ENCODE measurements around the gene ABHD14A. TPM values are rescaled to one million over a fixed set of nuclear protein-coding genes. Genes with fewer than 3 reads are reported as not detected.
"Not testable (repeated sequence)": the region's sequence is repeated elsewhere in the genome, so short reads cannot be mapped to it uniquely, and the experiment has no call there.

Gene ABHD14A
- polyA plus RNA-seq, 1 of the 3 experiments (the other 2 are of a cell fraction), result 31.5 TPM

DNA sequence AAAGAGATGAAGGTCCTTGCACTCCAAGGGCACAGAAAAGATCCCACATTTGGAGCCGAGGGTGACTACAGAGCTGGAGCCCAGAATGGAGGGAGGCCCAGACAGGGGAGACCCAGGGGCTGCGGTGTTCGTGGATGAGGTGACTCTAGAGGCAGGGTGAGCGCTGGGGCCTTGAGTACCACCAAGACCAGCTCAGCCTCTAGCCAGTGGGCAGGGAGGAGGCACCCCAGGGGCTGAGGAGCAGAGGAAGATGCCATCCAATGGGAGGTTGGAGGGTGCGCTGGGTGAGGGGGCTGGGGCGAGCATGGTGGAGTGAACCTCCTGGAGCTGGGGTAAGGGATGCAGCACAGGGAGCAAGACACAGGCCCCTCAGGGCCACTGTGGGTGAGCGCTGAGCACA lies 46.4 kb upstream of the ABHD14A start (continued):
- TF ChIP-seq, protein P1, sequence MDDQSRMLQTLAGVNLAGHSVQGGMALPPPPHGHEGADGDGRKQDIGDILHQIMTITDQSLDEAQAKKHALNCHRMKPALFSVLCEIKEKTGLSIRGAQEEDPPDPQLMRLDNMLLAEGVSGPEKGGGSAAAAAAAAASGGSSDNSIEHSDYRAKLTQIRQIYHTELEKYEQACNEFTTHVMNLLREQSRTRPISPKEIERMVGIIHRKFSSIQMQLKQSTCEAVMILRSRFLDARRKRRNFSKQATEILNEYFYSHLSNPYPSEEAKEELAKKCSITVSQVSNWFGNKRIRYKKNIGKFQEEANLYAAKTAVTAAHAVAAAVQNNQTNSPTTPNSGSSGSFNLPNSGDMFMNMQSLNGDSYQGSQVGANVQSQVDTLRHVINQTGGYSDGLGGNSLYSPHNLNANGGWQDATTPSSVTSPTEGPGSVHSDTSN (IDR thresholded peaks at IDR 0.05), result no peak

DNA sequence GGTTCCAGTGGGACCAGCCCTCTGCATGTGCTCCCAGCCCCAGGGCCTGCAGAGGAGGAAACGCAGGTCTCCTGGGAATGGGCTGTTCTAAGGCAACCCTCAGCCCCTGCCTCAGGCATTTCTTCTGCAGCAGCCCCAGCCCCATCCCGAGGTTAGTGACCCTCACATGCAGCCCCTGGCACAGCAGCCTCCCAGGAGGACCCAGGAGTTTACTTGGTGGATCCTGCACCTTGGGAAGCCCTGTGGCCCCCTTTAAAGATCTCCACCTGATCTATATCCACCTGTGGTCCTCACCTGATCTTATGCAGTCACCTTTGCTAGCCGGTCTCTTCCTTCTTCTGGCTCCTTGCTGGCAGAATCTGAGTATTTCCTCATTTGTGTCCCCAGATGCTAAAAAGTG lies 45.9 kb upstream of the ABHD14A start:
- CTCF ChIA-PET, result interaction anchor here (1.4 kb wide), 1 partner anchor 14 kb away, joined by 3 read pairs; no protein-coding TSS in a partner anchor
- H3K9me3 ChIP-seq; H3K27ac ChIP-seq (ENCODE audit: low read depth in 2 of 2, low read length in 1 of 2); H3K27me3 ChIP-seq (ENCODE audit: insufficient read depth); DNase-seq; H3K9ac ChIP-seq; H4K20me1 ChIP-seq (ENCODE audit: insufficient read depth); H3K4me2 ChIP-seq; H3K4me3 ChIP-seq (ENCODE audit: low read depth in 2 of 2, low read length in 1 of 2); POLR2A ChIA-PET; H2AFZ ChIP-seq (ENCODE audit: low read depth); H3F3A ChIP-seq (replicated peaks; ENCODE audit: insufficient read depth); H3K4me1 ChIP-seq (ENCODE audit: control insufficient read depth in 1 of 2, insufficient read depth in 2 of 2, low read depth in 1 of 2, low read length in 1 of 2); H3K79me2 ChIP-seq (ENCODE audit: insufficient read depth); H3K9me2 ChIP-seq: not testable (repeated sequence)
- WGBS (ENCODE audit: low lambda C conversion rate), result 62% methylated on average over 3 of the region's 3 CpGs
- peaks cover 0 to 12% of the 10 kb centered on the region in 2 experiments for H3K36me3 ChIP-seq (replicated peaks in 1 of 2; ENCODE audit: control insufficient read depth in 1 of 2, insufficient read depth in 2 of 2, low read length in 1 of 2)

DNA sequence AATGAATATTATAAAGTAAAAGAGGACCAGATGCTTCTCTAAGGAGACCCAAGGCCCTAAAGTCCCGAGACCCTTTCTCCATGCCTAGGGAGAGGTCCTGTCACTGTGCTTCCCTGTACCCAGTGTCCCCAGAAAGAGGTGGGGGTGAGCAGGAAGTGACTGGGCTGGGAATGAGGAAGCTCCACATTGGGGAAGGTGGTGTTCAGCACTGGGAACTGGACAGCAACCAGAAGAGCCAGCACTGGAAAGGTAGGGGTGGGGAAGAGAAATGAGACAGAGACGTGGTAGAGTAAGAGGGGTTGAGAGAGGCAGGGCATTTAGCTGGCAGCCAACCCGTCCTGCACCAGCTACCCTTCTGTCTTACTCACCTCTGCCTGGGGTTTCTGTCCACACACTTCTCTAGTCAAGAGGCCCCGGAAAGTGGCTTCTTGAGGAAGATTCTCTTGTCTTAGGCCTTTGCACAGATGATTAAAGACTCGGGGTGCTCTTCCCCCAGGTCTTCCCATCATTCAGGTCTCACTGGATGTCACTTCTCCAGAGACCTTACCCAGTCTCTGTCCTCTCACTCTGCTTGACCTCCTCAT lies 45.4 kb upstream of the ABHD14A start:
- Histone ChIP-seq H3K4me3 (ENCODE audit: low read depth in 2 of 2, low read length in 1 of 2) (no peak overlapping the region), H3F3A (replicated peaks; ENCODE audit: insufficient read depth) (no peaks in the 10 kb centered on the region), H3K9me3 (no peaks in the 10 kb centered on the region), H3K36me3 (replicated peaks in 1 of 2; ENCODE audit: control insufficient read depth in 1 of 2, insufficient read depth in 2 of 2, low read length in 1 of 2) (peaks cover 0 to 17% of the 10 kb centered on the region in 2 experiments), H3K9me2 (no peaks in the 10 kb centered on the region), H4K20me1 (ENCODE audit: insufficient read depth) (no peaks in the 10 kb centered on the region), H3K4me2 (no peak overlapping the region), H3K27me3 (ENCODE audit: insufficient read depth) (no peaks in the 10 kb centered on the region), H3K27ac (ENCODE audit: low read depth in 2 of 2, low read length in 1 of 2) (no peak overlapping the region), H3K4me1 (ENCODE audit: control insufficient read depth in 1 of 2, insufficient read depth in 2 of 2, low read depth in 1 of 2, low read length in 1 of 2) (no peaks in the 10 kb centered on the region), H3K79me2 (ENCODE audit: insufficient read depth) (no peaks in the 10 kb centered on the region), H3K9ac (no peak overlapping the region), H2AFZ (ENCODE audit: low read depth) (no peak overlapping the region)
- TF ChIP-seq, protein P2, sequence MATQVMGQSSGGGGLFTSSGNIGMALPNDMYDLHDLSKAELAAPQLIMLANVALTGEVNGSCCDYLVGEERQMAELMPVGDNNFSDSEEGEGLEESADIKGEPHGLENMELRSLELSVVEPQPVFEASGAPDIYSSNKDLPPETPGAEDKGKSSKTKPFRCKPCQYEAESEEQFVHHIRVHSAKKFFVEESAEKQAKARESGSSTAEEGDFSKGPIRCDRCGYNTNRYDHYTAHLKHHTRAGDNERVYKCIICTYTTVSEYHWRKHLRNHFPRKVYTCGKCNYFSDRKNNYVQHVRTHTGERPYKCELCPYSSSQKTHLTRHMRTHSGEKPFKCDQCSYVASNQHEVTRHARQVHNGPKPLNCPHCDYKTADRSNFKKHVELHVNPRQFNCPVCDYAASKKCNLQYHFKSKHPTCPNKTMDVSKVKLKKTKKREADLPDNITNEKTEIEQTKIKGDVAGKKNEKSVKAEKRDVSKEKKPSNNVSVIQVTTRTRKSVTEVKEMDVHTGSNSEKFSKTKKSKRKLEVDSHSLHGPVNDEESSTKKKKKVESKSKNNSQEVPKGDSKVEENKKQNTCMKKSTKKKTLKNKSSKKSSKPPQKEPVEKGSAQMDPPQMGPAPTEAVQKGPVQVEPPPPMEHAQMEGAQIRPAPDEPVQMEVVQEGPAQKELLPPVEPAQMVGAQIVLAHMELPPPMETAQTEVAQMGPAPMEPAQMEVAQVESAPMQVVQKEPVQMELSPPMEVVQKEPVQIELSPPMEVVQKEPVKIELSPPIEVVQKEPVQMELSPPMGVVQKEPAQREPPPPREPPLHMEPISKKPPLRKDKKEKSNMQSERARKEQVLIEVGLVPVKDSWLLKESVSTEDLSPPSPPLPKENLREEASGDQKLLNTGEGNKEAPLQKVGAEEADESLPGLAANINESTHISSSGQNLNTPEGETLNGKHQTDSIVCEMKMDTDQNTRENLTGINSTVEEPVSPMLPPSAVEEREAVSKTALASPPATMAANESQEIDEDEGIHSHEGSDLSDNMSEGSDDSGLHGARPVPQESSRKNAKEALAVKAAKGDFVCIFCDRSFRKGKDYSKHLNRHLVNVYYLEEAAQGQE (IDR thresholded peaks at IDR 0.05; ENCODE audit: low read depth, low read length), result peak; percentile 96
- no peak for TF ChIP-seq FOSL2 (IDR thresholded peaks at IDR 0.05; ENCODE audit: borderline replicate concordance, low read depth)
- POLR2A ChIA-PET, result no interaction called here
- WGBS (ENCODE audit: low lambda C conversion rate), result 84% methylated on average over 4 of the region's 5 CpGs
- DNase-seq, result no peak
- CTCF ChIA-PET, result interaction anchor here (1.4 kb wide), 1 partner anchor 13 kb away, joined by 3 read pairs; no protein-coding TSS in a partner anchor

Measured in SK-N-SH (cell line).